CD14-positive monocyte (primary cell): ENCODE measurements around the gene DDIAS. TPM values are rescaled to one million over a fixed set of nuclear protein-coding genes. Genes with fewer than 3 reads are reported as not detected.

Source experiments
- DNase-seq, 3 donors: peaks; one replicate each; pipeline ENCODE4 v3.0.0-alpha.2; 2011 to 2022
- H2AFZ ChIP-seq: 2 replicates; pipeline ENCODE4 v1.6.0; 2012; ENCODE audit warnings: mild to moderate bottlenecking, low read depth, low read length, inconsistent platforms; ENCODE audit not compliant: insufficient read depth, poor library complexity, severe bottlenecking
- H3K27ac ChIP-seq, 2 donors: 1 replicate in 1 of 2; 2 replicates in 1 of 2; pipeline ENCODE4 v1.5.1; 2012 to 2013; ENCODE audit warnings: low read length in 2 of 2, control low read depth in 1 of 2, inconsistent platforms in 1 of 2, low read depth in 1 of 2, mild to moderate bottlenecking in 1 of 2
- H3K27me3 ChIP-seq, 2 donors: one replicate each; pipeline versions ENCODE4 v1.6.0 to v1.6.1; 2011 to 2013; ENCODE audit warnings: low read length in 2 of 2; ENCODE audit not compliant: control insufficient read depth in 2 of 2, insufficient read depth in 2 of 2
- H3K36me3 ChIP-seq, 2 donors: replicated peaks in 1 of 2; 1 replicate in 1 of 2; 2 replicates in 1 of 2; pipeline versions ENCODE4 v1.5.1 to v1.6.1; 2012 to 2013; ENCODE audit warnings: low read length in 2 of 2, control low read depth in 1 of 2, inconsistent platforms in 1 of 2, mild to moderate bottlenecking in 1 of 2; ENCODE audit not compliant: insufficient read depth in 2 of 2, control insufficient read depth in 1 of 2
- H3K4me1 ChIP-seq, 2 donors: 1 replicate in 1 of 2; 2 replicates in 1 of 2; pipeline versions ENCODE4 v1.5.1 to v1.6.1; 2012 to 2013; ENCODE audit warnings: low read length in 2 of 2, control low read depth in 1 of 2, inconsistent platforms in 1 of 2, mild to moderate bottlenecking in 1 of 2, moderate library complexity in 1 of 2; ENCODE audit not compliant: insufficient read depth in 2 of 2, control insufficient read depth in 1 of 2
- H3K4me2 ChIP-seq: replicated peaks from 2 replicates; pipeline ENCODE3; 2012; ENCODE audit warnings: low read length, moderate library complexity, mild to moderate bottlenecking; ENCODE audit not compliant: poor library complexity, severe bottlenecking; ENCODE audit errors: extremely low read depth
- H3K4me3 ChIP-seq, 3 experiments: fragments of 200-600 bp in 1 of 3; sonication (generic) in 1 of 3; replicated peaks in 1 of 3; 1 replicate in 2 of 3; 2 replicates in 1 of 3; pipeline ENCODE4 v1.5.1; 2011 to 2013; ENCODE audit warnings: low read length in 3 of 3, mild to moderate bottlenecking in 3 of 3, control low read depth in 2 of 3, low read depth in 2 of 3, inconsistent platforms in 1 of 3, moderate library complexity in 1 of 3
- H3K79me2 ChIP-seq: 2 replicates; pipeline ENCODE4 v1.6.0; 2012; ENCODE audit warnings: mild to moderate bottlenecking, control low read depth, inconsistent platforms, low read length, moderate library complexity; ENCODE audit not compliant: insufficient read depth
- H3K9ac ChIP-seq: 2 replicates; pipeline ENCODE4 v1.6.0; 2017; ENCODE audit warnings: low read length, mild to moderate bottlenecking; ENCODE audit not compliant: insufficient read depth, poor library complexity, severe bottlenecking
- H3K9me3 ChIP-seq, 2 donors: replicated peaks in 1 of 2; 1 replicate in 1 of 2; 2 replicates in 1 of 2; pipeline versions ENCODE4 v1.5.1 to v1.6.1; 2012 to 2013; ENCODE audit warnings: low read length in 2 of 2, control low read depth in 1 of 2; ENCODE audit not compliant: control insufficient read depth in 1 of 2, insufficient read depth in 1 of 2
- H4K20me1 ChIP-seq: 2 replicates; pipeline ENCODE4 v1.6.0; 2012; ENCODE audit warnings: mild to moderate bottlenecking, low read length, control low read depth, moderate library complexity; ENCODE audit not compliant: insufficient read depth
- H3K27ac Mint-ChIP-seq, 7 donors: one replicate each; pipeline ENCODE4 v1.8.0; 2020; ENCODE audit warnings: mild to moderate bottlenecking in 7 of 7, mixed read lengths in 7 of 7, moderate library complexity in 6 of 7, inconsistent platforms in 2 of 7
- H3K27me3 Mint-ChIP-seq, 3 donors: one replicate each; pipeline ENCODE4 v1.8.0; 2021 to 2022; ENCODE audit warnings: low read depth in 3 of 3, mild to moderate bottlenecking in 3 of 3, mixed read lengths in 3 of 3, moderate library complexity in 3 of 3, inconsistent platforms in 1 of 3
- H3K36me3 Mint-ChIP-seq, 2 donors: one replicate each; pipeline ENCODE4 v1.8.0; 2020; ENCODE audit warnings: mixed read lengths in 2 of 2, inconsistent platforms in 1 of 2, mild to moderate bottlenecking in 1 of 2
- H3K4me1 Mint-ChIP-seq: one replicate; pipeline ENCODE4 v1.8.0; 2020; ENCODE audit warnings: mild to moderate bottlenecking, mixed read lengths
- H3K4me3 Mint-ChIP-seq, 2 donors: one replicate each; pipeline ENCODE4 v1.8.0; 2020; ENCODE audit warnings: mild to moderate bottlenecking in 2 of 2, mixed read lengths in 2 of 2, moderate library complexity in 1 of 2
- H3K9me3 Mint-ChIP-seq, 7 donors: one replicate each; pipeline ENCODE4 v1.8.0; 2020 to 2022; ENCODE audit warnings: mixed read lengths in 7 of 7, mild to moderate bottlenecking in 6 of 7, moderate library complexity in 6 of 7, inconsistent platforms in 2 of 7
- WGBS: methylation state at CpG from one replicate; pipeline ENCODE4 v1.1.5; 2013; ENCODE audit warnings: missing lambda C conversion rate; ENCODE audit not compliant: insufficient coverage; 5-methylcytosine and 5-hydroxymethylcytosine counted together
- intact Hi-C, 2 donors: fragments of 100-400 bp; cut with micrococcal nuclease; formaldehyde crosslinking; loops; one replicate each; pipeline versions ENCODE4 v1.15.0 to v1.15.1; 2023
- polyA plus RNA-seq, 3 donors: library from polyadenylated mRNA; depleted of rRNA in 1 of 3; unstranded in 2 of 3; stranded (reverse) in 1 of 3; fragments of 300-500 nt in 2 of 3; fragments of >200 nt in 1 of 3; fragmentation: Illumina TruSeq in 2 of 3; gene quantifications; 1 replicate in 2 of 3; 2 replicates in 1 of 3; pipeline ENCODE4 v1.2.3, GENCODE V29; 2012 to 2021
- TF ChIP-seq, protein P1 (sequence below): fragments of 200-600 bp; IDR thresholded peaks from one replicate; pipeline ENCODE4 v1.8.0; 2022; ENCODE audit warnings: antibody characterized with exemption, mild to moderate bottlenecking

DDIAS gene
- polyA plus RNA-seq, 3 donors = 6.0 to 14.1 (median 13.5) TPM

DNA sequence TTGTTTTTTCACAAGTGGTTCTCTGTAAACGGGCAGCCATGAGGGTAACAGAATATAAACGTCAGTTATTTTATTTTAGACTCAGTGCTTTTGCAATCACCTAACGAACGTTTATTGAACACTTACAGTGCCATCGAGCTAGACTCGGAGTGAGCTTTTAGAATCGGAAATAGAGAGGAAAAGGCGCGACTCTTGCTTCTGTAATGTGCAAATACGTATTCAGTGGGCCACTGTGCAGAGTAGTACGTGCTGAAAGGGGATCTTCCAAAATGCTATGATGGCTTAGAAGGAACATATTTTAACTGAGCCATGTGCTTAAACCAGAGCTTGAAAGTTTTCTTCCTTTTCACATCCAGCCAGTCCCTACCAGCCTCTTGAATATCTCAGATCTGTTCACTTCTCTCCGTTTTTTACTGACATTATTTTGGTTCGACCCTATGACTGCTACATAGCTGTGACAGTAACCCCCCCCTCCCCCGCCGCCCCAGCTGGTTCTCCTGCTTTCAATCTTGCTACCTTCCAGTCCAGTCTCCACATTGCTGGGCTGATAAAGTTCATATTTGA lies 468 bp downstream of the DDIAS start:
- 3% methylated on average over 11 of the region's 15 CpGs for whole genome bisulfite sequencing
- Histone ChIP-seq H3K9me3 (no peaks in the 10 kb centered on the region), H3K36me3 (peaks cover 2 to 24% of the 10 kb centered on the region in 2 donors), H2AFZ (no peak overlapping the region), H3K9ac (no peak overlapping the region), H4K20me1 (peaks cover 21% of the 10 kb centered on the region), H3K27ac (peak overlapping the region; percentile 99), H3K4me3 (peak overlapping the region; percentile 76 to 89 (median 78)), H3K79me2 (peaks cover 80% of the 10 kb centered on the region), H3K4me2 (peak overlapping the region; percentile 89), H3K4me1 (peaks cover 46 to 57% of the 10 kb centered on the region in 2 donors), H3K27me3 (no peaks in the 10 kb centered on the region)
- TF ChIP-seq, protein P1, sequence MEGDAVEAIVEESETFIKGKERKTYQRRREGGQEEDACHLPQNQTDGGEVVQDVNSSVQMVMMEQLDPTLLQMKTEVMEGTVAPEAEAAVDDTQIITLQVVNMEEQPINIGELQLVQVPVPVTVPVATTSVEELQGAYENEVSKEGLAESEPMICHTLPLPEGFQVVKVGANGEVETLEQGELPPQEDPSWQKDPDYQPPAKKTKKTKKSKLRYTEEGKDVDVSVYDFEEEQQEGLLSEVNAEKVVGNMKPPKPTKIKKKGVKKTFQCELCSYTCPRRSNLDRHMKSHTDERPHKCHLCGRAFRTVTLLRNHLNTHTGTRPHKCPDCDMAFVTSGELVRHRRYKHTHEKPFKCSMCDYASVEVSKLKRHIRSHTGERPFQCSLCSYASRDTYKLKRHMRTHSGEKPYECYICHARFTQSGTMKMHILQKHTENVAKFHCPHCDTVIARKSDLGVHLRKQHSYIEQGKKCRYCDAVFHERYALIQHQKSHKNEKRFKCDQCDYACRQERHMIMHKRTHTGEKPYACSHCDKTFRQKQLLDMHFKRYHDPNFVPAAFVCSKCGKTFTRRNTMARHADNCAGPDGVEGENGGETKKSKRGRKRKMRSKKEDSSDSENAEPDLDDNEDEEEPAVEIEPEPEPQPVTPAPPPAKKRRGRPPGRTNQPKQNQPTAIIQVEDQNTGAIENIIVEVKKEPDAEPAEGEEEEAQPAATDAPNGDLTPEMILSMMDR = no peak
- no peak for DNase-seq
- intact Hi-C loops = loop anchor here (2.0 to 10.0 kb wide), 6 partner anchors 35 to 385 kb away; partner anchors contain the start of genes CCDC90B (in 2 of the 2), PCF11 (in 2 of the 2) and RAB30 (in 1 of the 2)
- H3K4me1 Mint-ChIP-seq = peaks cover 43% of the 10 kb centered on the region
- peak overlapping the region; percentile 99 to 100 for H3K4me3 Mint-ChIP-seq
- H3K27me3 Mint-ChIP-seq = peaks cover 0 to 2% (median 0%) of the 10 kb centered on the region in 3 donors
- peaks cover 0 to 1% (median 0%) of the 10 kb centered on the region in 7 donors for H3K9me3 Mint-ChIP-seq
- H3K36me3 Mint-ChIP-seq = peaks cover 24 to 34% of the 10 kb centered on the region in 2 donors
- peak overlapping the region in 6 of 7 donors; percentile 100 for H3K27ac Mint-ChIP-seq

GRCh38 chr11:82902880-82903279 lies 1.3 kb downstream of the DDIAS start:
- Histone ChIP-seq H3K4me1 (peaks cover 45 to 57% of the 10 kb centered on the region in 2 donors), H3K9me3 (no peaks in the 10 kb centered on the region), H3K27me3 (no peaks in the 10 kb centered on the region), H3K9ac (no peak overlapping the region), H2AFZ (no peak overlapping the region), H3K79me2 (peaks cover 73% of the 10 kb centered on the region), H3K36me3 (peaks cover 0 to 19% of the 10 kb centered on the region in 2 donors), H3K4me2 (no peak overlapping the region), H3K27ac (no peak overlapping the region), H4K20me1 (peaks cover 15% of the 10 kb centered on the region), H3K4me3 (no peak overlapping the region)
- no peak overlapping the region for H3K4me3 Mint-ChIP-seq
- no peak for DNase-seq
- H3K4me1 Mint-ChIP-seq = peaks cover 46% of the 10 kb centered on the region
- H3K36me3 Mint-ChIP-seq = peaks cover 18 to 30% of the 10 kb centered on the region in 2 donors
- peaks cover 0 to 1% (median 0%) of the 10 kb centered on the region in 7 donors for H3K9me3 Mint-ChIP-seq
- H3K27ac Mint-ChIP-seq = peak overlapping the region in 1 of 7 donors; percentile 100
- WGBS = 67% methylated on average over 3 of the region's 3 CpGs
- intact Hi-C loops = loop anchor here (5.0 to 10.0 kb wide), 4 partner anchors 36 to 384 kb away; partner anchors contain the start of genes CCDC90B (in 2 of the 2), PCF11 (in 1 of the 2) and RAB30 (in 1 of the 2)
- TF ChIP-seq, protein P1 = no peak
- H3K27me3 Mint-ChIP-seq = peaks cover 0 to 2% (median 0%) of the 10 kb centered on the region in 3 donors
